GM03348 (cell line): ENCODE results near the gene PHACTR1.
A peak's percentile ranks its signal among the peaks of the same experiment; 100 is the strongest.

Experiments
- DNase-seq: peaks from one replicate; pipeline ENCODE4 v3.0.0; 2012; ENCODE audit warnings: low spot score

The PHACTR1 gene

DNA sequence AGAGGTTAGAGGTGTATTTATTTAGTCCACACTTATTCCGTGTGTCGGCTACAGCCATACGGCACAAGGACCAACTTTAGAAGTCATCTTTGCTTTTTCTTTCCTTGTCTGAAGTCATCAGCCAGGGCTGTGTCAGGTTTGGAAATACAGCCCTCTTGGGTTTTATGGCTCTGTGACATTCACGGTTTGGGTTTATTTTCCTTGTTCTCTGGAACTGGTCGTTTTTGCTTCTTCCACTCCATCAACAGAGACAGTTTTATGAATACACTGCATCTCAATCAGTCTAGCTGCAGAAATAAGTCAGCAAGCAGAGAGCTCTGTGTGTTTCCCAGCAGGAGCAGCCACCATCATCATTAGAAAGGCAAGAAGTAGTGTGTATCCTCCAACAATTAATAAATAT, 479.2 kb downstream of the PHACTR1 start:
- no peak for DNase-seq

DNA sequence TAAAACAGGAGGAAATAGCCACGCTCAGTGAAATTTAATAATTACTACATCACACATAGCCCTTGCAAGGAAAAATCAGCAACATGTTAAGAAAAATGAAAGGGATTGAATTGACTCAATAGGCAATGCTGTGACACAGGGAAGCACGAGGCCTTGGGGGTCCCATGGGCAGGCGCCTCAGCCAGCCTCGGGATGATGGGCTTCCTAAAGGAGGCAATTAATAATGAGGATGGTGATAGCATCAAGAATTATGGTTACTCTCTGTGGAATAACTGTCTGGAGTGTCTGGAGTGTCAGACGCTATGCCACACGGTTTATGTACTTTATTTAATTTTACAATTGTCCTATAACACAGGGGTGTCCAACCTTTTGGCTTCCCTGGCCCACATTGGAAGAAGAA, 481.6 kb downstream of the PHACTR1 start:
- no peak for DNase-seq

DNA sequence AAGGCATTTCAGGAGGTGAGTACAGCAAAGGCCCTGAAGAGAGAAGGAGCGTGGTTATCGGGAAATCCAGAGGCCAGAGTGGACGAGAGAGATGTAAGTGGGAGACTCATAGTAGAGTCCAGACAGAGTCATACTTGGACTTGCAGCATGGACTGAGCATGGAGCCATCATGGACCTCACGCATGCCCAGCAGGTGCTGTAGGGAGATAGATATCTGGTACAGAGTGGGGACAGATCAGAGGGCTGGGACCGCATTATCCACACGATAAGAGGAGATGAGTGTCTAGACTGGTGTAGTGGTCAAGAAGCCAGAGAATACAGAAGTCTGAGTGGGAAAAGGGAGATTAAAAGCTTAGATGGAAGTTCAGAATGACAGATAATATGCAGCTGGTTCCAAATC, 484.8 kb downstream of the PHACTR1 start:
- no peak for DNase-seq

DNA sequence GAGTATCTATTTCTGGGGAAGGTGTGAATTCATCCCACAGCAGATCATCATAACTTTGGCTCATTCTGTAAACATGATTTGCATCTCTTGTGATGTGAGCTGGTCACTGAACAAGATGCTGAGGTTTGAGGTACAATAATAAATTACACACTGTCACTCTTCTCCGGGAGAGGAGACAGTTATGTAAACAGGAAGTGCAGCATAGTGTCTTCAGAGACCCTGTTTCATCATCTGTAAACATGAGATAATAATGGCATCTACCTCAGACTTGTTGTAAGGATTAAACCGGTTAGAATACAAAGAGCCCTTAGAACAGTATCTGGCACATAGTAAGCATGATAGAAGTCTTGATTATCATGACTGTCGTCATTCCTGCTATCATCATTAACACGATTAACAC, 486.6 kb downstream of the PHACTR1 start:
- no peak for DNase-seq

DNA sequence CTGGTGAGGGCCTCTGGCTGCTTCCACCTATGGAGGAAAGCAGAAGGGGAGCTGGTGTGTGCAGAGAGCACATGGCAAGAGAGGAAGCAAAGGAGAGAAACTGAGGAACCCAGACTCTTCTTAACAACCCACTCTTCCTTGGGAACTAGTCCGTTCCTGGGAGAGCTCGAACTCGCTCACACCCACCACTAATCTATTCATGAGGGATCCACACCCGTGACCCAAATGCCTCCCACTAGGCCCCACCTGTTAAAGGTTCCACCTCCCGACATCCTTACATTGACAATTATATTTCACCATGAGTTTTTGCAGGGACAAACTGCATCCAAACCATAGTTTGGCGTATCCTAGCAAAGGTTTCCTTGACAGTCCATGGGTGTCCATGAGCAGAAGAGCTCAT, 488.5 kb downstream of the PHACTR1 start:
- no peak for DNase-seq

DNA sequence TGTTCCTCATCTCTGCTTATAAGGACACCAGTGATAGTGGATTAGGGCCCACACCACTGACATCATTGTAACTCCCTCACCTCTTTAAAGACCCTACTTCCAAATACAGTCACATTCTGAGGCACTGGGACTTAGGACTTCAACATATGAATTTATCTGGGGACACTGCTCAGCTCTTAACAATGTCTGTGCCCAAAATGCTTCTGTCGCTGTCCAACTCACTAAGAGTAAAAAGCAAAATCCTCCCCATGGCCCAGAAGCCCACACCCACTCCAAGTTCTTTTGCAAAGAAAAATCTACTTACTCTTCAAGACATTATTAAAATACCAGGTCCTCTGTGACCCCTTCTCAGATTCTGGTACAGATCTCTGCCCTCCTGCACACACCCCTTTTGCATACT, 495.5 kb downstream of the PHACTR1 start:
- DNase-seq, result no peak

DNA sequence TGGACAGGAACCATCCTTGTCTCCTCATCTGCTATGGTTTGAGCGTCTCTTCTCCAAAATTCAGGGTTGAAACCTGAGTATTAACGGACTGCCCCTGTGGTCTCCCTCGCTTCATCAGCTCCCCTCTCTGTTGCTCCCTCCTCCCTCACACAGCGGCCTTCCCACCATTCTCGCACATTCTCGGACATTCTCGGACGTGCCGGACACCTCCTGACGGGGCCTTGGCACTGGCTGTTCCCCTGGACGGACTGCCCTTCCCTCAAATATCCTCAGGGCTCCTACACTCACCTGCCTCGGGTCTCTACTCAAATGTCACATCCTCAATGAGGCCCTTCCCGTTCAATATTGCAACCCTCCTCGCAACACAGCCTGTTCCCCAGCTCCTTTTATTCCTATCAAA, 496.0 kb downstream of the PHACTR1 start:
- DNase-seq, result no peak

DNA sequence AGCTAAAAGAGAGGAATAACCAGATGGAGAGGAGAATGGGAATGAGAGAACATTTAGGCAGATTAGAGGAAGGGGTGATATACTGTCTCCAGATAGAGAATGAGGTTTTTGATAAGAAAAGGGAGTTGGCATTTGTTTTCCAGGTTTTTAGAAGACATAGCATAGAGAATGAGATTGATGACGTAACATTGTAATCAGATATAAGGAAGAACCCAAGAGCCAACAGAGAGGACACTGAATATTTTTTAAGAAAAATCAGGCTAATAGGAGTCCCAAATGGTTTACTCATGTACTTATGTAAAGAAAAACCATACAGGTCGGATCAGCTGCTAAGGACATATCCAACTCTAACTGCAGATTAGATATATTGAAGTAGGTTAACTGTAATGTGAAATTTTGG, 498.8 kb downstream of the PHACTR1 start:
- DNase-seq, result no peak

DNA sequence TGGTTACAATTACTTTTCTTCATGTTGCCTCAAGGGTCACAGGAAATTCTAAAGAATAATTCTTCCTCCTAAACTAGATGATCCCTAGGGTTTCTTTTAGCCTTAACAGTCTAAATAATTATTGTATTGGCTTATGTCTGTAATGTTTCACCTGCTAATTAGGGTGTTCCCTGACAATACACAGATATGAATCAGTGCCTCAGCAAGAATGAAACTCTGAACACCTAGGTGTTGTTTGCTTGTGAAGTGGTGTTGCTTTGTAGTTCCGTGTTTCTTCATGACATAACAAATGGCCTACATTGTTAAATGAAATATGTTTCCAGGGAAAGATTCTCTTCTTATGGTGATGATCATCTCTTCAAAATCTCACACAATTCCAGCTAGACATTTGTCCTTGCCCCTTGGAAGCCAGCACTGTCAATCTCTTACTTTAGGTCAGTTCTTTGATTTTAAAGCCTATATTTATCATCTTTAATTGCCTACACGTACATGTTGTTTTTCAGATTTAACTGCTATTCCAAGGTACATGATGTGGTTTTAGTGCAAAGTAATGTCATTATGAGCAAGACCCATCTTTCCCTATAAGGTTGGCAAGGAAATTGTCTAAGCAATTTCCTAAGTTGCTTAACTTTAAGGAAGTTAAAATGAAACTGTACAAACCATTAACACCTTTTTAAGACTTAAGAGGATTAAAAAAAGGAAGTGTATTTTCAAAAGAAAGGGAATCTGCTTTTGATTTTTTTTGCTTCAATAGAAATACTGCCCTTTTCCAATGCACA, 499.9 kb downstream of the PHACTR1 start:
- no peak for DNase-seq

DNA sequence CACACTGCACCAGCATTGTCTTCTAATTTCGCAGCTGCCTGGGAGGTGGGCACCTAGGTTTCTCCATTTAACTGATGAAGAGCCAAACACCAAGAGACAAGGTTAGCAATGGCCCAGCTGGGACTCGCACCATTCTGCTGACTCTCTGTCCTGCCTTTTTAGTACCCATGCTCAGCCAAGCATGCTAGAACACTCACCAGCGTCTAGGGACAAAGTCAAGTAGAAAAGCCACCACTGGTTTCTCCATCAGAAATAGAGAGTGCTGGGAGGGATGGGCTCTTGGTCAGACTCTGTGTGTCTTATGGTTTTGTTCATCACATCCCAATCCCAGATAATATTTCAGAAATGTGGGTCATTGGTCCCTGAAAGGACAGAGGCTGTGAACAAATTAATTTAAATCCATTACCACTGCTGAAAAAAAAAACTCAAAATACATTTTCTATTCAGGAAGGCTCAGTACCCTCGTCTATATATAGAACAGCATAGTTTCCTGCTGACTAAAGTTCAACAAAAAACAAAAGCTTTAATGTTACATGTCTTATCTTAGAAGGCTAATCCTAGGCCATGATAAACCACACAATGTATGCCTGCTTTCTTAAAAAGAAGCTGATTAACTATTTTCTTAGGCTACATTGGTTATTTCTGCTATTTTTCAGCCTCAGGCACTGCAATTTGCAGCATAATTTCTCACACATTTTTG, 500.8 kb downstream of the PHACTR1 start:
- DNase-seq, result no peak

DNA sequence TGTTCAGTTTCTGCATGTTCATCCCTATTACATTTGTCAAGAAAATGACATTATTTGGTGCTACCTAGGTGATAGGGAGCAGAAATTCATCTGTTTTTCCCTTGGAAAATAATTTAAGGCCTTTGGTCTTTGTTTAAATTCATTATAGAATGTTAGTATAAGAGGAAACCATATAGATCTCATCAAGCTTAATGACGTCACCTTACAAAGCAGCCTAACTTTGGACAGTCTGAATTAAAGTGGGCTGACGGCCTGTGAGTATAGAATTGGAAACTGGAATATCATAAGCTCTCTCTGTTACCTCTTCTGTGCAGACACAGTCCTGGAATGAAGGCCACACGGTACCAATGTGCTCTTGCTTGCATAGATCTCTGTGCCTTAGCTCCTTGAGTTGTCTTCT, 503.7 kb downstream of the PHACTR1 start:
- DNase-seq, result no peak

DNA sequence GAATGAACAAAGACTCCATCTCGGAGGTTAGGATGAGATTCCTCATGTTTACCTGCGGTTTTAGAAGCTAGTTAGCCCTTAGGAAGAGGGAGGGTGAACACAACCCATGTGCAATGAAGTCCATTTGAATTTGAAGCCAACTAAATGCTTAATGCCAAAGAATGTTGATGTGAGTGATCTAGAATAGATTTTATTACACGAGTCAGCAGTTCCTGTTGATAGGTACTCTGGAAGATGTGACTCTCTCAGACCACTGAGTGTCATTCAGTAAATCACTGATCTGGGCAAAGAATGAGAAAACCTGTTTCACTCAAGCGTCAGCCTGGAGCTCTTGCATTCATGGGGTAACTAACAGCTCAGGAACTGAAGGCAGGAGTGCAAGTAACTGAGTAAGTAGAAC, 505.5 kb downstream of the PHACTR1 start:
- no peak for DNase-seq

DNA sequence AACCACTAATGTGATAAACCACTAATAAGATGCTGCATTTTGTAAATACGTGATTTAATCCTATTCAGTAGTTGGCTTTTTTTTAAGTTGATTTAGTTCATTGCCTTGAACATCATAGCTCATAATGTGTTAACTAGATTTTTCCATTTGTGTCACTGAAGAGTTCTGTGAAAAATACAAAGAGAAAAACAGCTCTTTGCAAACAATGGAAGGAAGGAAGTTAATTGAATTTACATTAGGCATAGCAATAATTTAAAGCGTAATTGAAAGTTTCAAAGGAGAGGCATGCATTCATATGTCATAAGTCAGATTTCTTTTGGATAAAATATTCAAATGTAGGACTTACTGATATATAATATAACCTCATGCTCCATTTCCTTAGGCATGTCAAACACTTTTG, 509.5 kb downstream of the PHACTR1 start:
- no peak for DNase-seq

DNA sequence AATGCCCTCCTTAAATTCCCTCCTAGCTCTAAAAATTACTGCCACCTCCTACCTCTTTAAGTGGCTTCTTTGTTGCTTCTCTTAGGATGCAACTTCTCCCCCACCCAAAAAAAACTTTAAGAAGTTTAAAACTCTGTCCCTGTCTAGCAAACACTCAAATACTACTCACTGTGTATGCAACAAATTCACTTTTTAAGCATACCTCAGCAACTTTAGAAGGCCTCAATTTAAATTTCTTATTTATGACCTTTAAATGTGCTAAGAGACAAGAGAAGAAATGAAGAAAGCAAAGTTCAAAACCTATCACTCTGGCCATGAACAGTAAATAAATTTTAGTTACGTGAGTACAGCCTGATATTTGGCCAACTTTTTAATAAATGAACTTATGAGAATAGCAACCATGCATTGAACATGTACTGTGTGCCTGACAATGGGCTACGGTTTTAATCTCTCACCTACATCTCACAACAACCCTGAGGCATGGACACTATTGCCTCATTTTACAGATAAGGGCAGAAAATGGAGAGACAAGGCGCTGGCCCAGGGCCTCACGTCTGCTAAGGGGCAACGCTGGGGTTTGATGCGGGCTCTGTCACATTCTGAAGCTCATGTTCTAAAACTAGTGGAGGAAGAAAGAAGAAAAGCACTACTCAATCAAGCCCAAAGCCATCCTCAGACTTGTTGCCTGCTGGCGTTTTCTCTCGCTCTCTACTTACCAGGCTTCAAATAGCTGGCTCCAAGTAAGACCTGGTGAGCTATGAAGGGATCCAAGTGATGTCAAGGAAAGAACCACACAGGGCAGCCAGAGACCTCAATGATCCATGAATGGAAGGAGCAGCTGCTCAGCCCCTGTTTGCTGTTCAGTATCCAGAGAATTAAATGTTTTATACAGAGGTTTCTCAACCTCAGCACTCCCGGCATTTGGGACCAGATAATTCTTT, 512.0 kb downstream of the PHACTR1 start:
- no peak for DNase-seq

DNA sequence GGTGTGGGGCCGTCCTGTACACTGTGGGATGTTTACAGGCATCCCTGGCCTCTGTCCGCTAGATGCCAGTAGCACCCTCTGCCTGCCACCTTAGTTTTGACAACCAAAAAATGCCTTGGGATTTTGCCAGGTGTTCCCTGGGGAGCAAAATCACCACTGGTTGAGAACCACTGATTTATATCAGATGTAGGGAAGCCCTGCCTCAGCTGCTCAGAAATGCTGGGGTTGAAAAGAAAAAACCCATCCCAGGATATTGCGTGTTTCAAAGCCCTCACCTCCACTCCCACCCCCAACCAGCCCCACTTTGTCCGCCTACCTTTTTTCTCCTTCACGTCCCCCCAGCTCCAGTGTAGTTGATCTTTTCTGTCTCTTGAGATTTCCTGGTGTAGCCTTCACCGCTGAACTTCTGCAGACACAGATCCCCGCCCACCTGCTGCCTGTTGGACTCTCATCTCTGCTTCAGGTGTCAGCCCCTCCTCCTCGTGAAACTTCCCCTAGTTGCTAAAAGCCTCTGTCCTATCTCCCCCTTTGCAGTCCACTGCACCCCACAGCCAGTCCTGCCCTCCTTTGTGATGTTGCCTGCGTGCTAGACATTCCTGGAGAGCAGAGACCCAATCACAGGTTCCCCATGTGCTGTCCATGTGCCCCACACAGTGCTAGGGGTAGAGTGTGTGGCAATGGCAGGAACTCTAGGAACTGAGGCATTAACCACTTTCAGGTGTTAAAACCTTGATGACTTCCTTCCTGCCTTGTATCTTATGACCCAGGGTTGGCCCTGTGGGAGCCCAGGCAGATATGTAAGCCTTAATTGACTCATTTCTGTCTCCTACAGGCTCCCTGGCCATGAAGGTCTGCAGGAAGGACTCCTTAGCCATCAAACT, 512.9 kb downstream of the PHACTR1 start:
- no peak for DNase-seq

DNA sequence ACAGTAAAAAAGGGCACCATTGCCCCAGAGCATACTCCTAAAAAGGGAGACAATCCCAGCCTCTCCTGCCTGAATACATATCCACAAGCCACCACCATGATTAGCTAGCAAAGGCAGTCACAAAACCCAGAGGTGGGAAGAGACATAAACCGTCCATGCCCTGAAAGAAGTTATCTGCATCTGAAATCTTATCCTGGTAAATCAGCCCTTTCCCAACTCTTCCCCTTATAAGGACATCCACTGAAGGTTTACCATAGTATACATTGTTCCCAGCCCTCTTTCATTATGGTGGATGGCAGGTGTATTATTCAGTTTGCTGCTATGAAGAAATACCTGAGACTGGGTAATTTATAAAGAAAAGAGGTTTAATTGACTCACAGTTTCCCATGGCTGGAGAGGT, 516.5 kb downstream of the PHACTR1 start:
- DNase-seq, result no peak

DNA sequence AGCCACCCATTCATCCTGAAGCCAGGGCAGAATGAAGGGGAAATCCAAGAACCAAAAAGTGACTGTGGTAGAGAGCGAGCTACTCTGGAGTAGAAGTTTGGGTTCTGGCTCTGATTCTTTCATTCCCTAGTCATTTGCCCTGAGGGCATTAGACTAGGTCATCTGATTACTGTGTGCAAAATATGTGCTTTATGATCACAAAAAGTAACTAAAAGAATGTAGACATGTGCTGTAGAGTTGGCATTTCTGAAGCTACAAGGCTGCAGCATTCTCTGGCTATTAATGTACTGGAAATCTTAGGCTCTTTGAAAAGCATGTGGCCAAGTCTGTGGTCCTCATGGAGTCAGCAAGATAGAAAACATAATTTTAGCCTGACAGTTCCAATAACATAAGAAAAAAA, 517.6 kb downstream of the PHACTR1 start:
- peak; percentile 21 for DNase-seq

DNA sequence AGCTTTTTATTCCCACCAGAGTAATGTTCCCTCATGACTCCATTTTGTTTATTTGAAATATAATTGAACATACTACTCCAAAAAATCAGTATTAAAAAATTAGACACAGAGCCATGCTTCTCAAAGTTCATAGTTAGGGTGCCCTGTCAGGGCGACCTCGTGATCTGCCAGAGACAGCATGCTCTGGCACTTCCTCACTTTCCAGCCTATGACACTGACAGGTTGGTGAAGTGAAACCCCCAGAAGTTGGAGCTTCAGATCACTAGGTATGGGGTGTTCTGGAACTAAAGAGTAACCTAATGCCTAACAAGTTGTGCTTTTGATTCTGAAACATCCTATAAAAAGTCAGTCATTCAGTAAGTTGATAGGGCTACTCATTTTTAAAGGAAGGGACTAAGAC, 518.8 kb downstream of the PHACTR1 start:
- DNase-seq, result no peak

DNA sequence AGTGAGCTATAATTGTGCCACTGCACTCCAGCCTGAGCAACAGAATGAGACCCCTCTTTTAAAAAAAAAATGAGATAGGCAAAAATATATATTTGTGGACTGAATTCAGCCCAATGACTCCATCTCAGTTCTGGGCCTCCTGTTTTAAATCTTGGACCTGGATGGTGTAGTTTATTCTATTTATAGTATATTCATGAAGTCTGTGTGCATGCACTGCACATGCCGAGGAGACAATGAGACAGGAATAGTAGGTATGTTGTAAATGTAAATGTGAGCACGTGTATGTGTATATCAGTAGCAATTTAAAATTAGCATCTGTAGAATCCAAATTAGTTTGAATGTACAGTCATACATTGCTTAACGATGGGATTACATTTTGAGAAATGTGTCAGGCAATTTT, 520.8 kb downstream of the PHACTR1 start:
- DNase-seq, result no peak

DNA sequence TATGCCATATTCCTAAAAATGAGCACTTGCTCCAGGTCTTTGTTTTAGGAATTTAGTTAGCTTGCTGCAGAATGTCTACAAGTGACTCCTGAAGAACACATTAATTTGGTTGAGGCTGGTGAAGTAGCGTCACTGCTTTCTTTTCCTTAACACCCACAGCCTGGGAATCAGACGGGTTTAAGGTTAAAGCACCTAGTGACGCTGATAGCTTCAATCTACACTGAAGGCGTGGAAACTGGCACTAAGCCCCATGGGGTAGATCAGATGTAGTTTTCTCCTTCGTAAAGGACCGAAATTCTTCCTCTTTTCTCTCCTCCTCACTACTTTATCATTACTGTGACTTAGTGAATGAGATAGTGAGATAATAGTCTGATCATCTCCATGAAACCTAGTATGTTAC, 521.5 kb downstream of the PHACTR1 start:
- DNase-seq, result no peak

DNA sequence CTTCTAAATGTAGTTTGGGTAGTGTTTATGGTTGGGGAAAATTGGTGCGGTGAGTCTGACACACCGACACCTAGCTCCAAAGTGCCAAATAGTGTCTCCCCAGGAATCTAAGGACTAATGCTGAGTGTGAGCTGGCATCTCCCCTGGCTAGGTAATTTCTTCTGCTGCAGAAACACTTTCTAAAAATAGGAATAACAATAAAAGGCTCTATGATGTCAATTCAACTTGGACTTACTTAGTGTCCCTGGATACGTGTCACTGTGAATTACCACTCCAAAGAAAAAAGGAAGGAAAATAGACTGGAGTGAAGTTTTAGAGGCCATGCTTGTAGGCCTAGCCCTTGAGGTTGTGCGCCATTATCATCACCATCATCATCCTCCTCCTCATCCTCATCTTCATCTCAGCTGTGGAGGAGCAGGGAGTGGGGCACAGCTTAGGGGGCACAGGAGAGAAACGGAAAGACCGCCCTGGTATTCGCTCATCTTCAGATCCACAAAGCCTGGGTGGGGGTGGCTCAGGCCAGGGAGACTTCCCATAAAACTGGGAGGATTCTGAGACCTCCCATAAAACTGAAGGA, 522.2 kb downstream of the PHACTR1 start:
- DNase-seq, result no peak
